DND-41 (cell line): Measurements from ENCODE around the gene RIF1.
"Not testable (repeated sequence)": the region's sequence is repeated elsewhere in the genome, so short reads cannot be mapped to it uniquely, and the experiment has no call there.

Experiments
- EZH2 ChIP-seq: IDR thresholded peaks from 3 replicates; pipeline ENCODE4 v1.6.1; 2012; ENCODE audit warnings: borderline replicate concordance, low read depth, mild to moderate bottlenecking, moderate library complexity, low read length, inconsistent platforms; ENCODE audit not compliant: severe bottlenecking
- TF ChIP-seq, protein P1 (sequence below): IDR thresholded peaks from 2 replicates; pipeline ENCODE4 v1.5.1; 2012; ENCODE audit warnings: borderline replicate concordance, low read length, moderate library complexity, mild to moderate bottlenecking; ENCODE audit not compliant: poor library complexity, severe bottlenecking; ENCODE audit errors: extremely low read depth

DNA sequence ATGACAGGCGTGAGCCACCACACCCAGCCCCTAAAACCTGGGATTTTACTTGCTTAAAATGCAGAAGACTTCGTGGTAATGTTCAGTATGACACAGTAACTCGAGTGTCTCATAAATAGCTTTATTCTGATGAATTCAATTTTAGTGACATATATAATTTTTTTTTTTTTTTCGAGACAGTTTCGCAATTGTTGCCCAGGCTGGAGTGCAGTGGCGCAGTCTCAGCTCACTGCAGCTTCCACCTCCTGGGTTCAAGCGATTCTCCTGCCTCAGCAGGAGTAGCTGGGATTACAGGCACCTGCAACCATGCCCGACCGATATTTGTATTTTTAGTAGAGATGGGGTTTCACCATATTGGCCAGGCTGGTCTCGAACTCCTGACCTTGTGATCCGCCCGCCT, 12.0 kb downstream of the RIF1 start:
- TF ChIP-seq, protein P1, sequence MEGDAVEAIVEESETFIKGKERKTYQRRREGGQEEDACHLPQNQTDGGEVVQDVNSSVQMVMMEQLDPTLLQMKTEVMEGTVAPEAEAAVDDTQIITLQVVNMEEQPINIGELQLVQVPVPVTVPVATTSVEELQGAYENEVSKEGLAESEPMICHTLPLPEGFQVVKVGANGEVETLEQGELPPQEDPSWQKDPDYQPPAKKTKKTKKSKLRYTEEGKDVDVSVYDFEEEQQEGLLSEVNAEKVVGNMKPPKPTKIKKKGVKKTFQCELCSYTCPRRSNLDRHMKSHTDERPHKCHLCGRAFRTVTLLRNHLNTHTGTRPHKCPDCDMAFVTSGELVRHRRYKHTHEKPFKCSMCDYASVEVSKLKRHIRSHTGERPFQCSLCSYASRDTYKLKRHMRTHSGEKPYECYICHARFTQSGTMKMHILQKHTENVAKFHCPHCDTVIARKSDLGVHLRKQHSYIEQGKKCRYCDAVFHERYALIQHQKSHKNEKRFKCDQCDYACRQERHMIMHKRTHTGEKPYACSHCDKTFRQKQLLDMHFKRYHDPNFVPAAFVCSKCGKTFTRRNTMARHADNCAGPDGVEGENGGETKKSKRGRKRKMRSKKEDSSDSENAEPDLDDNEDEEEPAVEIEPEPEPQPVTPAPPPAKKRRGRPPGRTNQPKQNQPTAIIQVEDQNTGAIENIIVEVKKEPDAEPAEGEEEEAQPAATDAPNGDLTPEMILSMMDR: not testable (repeated sequence)
- not testable (repeated sequence) for TF ChIP-seq EZH2
